GM12892 (cell line): Measurements from ENCODE around the gene SLC52A1.

ENCODE experiments used
- POLR2A ChIP-seq: IDR thresholded peaks from 2 replicates; pipeline ENCODE4 v1.6.1; 2011; ENCODE audit warnings: low read depth, low read length, control low read depth
- POLR2AphosphoS5 ChIP-seq: IDR thresholded peaks from 2 replicates; pipeline ENCODE4 v1.6.1; 2011; ENCODE audit warnings: low read depth, low read length, control low read depth
- TAF1 ChIP-seq: IDR thresholded peaks from 2 replicates; pipeline ENCODE4 v1.6.1; 2011; ENCODE audit warnings: low read depth, mild to moderate bottlenecking, control low read depth, low read length, borderline replicate concordance

- TF ChIP-seq POLR2A (no peak), TAF1 (no peak), POLR2AphosphoS5 (no peak)
These were observed 34.5 kb upstream of the SLC52A1 start for GRCh38 chr17:5069724-5070123.
